K562 (cell line): ENCODE data around the gene TULP1. TPM values are rescaled to one million over a fixed set of nuclear protein-coding genes. Genes with fewer than 3 reads are reported as not detected.

Experiments used
- ATAC-seq: fragments of 200-7000 bp; cut with Tn5 transposase; 3 replicates; pipeline ENCODE4 v1.9.1; 2020; ENCODE audit warnings: moderate library complexity
- BruUV-seq: library from RNA; stranded (reverse); fragments of 400-500 nt; replicated peaks from 2 replicates; lab custom pipeline; 2021; lab: Mats Ljungman, UMichigan
- CTCF ChIA-PET: fragments of 300-600 bp; formaldehyde crosslinking; extraction: SDS; loops from one replicate; lab custom pipeline; 2021; ENCODE audit warnings: low intra/inter-chr PET ratio; lab: Yijun Ruan, JAX
- POLR2A ChIA-PET: fragments of 300-600, 350-650 bp; sonication (Branson Sonifier 250); formaldehyde crosslinking; extraction: SDS; loops from one replicate; lab custom pipeline; 2021; ENCODE audit warnings: antibody characterized with exemption, inconsistent platforms; lab: Yijun Ruan, JAX
- DNase-seq, 4 experiments: peaks; one replicate each; pipeline versions ENCODE4 v3.0.0 to v3.0.0-alpha.2; 2011 to 2018; ENCODE audit warnings: low spot score in 3 of 4, mixed read lengths in 3 of 4; ENCODE audit errors: extremely low read depth in 1 of 4
- FAIRE-seq: peaks from 2 replicates; lab custom pipeline; 2011; peaks lifted over from hg19 to GRCh38; lab: Jason Lieb, UNC
- H2AFZ ChIP-seq: 2 replicates; pipeline ENCODE4 v1.6.0; 2011; ENCODE audit warnings: low read depth, low read length, control low read depth, inconsistent platforms
- H3K27ac ChIP-seq: fragments of 200-600 bp; 3 replicates; pipeline ENCODE4 v1.8.0; 2011; ENCODE audit warnings: low read depth, mild to moderate bottlenecking, control low read depth, inconsistent platforms, low read length, moderate library complexity, mixed read lengths; ENCODE audit errors: extremely low read depth
- H3K27me3 ChIP-seq, 2 experiments: fragments of 300-600 bp in 1 of 2; 2 replicates in 1 of 2; 3 replicates in 1 of 2; pipeline versions ENCODE4 v1.6.0 to v1.8.0; 2011; ENCODE audit warnings: inconsistent platforms in 2 of 2, low read length in 2 of 2, mild to moderate bottlenecking in 1 of 2, mixed read lengths in 1 of 2, moderate library complexity in 1 of 2; ENCODE audit not compliant: control insufficient read depth in 2 of 2, insufficient read depth in 2 of 2
- H3K36me3 ChIP-seq: fragments of 300-600 bp; 3 replicates; pipeline ENCODE4 v1.8.0; 2011; ENCODE audit warnings: mild to moderate bottlenecking, low read length, inconsistent platforms; ENCODE audit not compliant: control insufficient read depth, insufficient read depth
- H3K4me1 ChIP-seq, 2 experiments: fragments of 200-600 bp in 1 of 2; replicated peaks in 1 of 2; 2 replicates in 1 of 2; 3 replicates in 1 of 2; pipeline versions ENCODE4 v1.5.1 to v1.8.0; 2011; ENCODE audit warnings: inconsistent platforms in 2 of 2, low read length in 2 of 2, mild to moderate bottlenecking in 1 of 2, mixed read lengths in 1 of 2, moderate library complexity in 1 of 2; ENCODE audit not compliant: control insufficient read depth in 2 of 2, insufficient read depth in 2 of 2
- H3K4me2 ChIP-seq: 2 replicates; pipeline ENCODE4 v1.6.1; 2011; ENCODE audit warnings: low read length, control low read depth, inconsistent platforms, mixed read lengths; ENCODE audit not compliant: insufficient read depth
- H3K4me3 ChIP-seq: fragments of 200-600 bp; sonication (generic), shearing (Covaris generic); 2 replicates; pipeline ENCODE4 v1.5.1; 2016; ENCODE audit warnings: control low read depth, inconsistent platforms
- H3K79me2 ChIP-seq: fragments of 200-600 bp; 3 replicates; pipeline ENCODE4 v1.8.0; 2011; ENCODE audit warnings: low read length, inconsistent platforms; ENCODE audit not compliant: control insufficient read depth, insufficient read depth
- H3K9ac ChIP-seq, 2 experiments: 2 replicates each; pipeline versions ENCODE4 v1.6.0 to v1.6.1; 2011; ENCODE audit warnings: low read depth in 2 of 2, low read length in 2 of 2, control low read depth in 1 of 2, inconsistent platforms in 1 of 2, mild to moderate bottlenecking in 1 of 2, mixed read lengths in 1 of 2; ENCODE audit not compliant: insufficient read depth in 1 of 2
- H3K9me1 ChIP-seq: one replicate; pipeline ENCODE4 v1.6.0; 2011; ENCODE audit warnings: inconsistent platforms, mild to moderate bottlenecking, low read length, moderate library complexity; ENCODE audit not compliant: control insufficient read depth, insufficient read depth
- H3K9me3 ChIP-seq: replicated peaks from 2 replicates; pipeline ENCODE4 v1.5.1; 2011; ENCODE audit warnings: low read depth, low read length, inconsistent platforms; ENCODE audit not compliant: control insufficient read depth, insufficient read depth
- H4K20me1 ChIP-seq: replicated peaks from 2 replicates; pipeline ENCODE4 v1.6.1; 2011; ENCODE audit warnings: low read length, inconsistent platforms, mixed read lengths; ENCODE audit not compliant: control insufficient read depth, insufficient read depth
- C11orf30 ChIP-seq: fragments of 450-650 bp; IDR thresholded peaks from 2 replicates; pipeline ENCODE4 v1.6.1; 2016; ENCODE audit warnings: low read depth, mild to moderate bottlenecking
- SETDB1 ChIP-seq: IDR thresholded peaks from one replicate; pipeline ENCODE4 v1.6.1; 2012; ENCODE audit warnings: low read length, control low read depth, inconsistent platforms
- whole genome bisulfite sequencing: fragments of 100-300 bp; shearing (Covaris generic); methylation state at CpG from one replicate; pipeline ENCODE4 v1.1.6; 2016; ENCODE audit warnings: low coverage, mixed read lengths; ENCODE audit not compliant: insufficient coverage; ENCODE audit errors: missing lambda C conversion rate; 5-methylcytosine and 5-hydroxymethylcytosine counted together
- in situ Hi-C: fragments of 300-500 bp; cut with MboI; formaldehyde crosslinking; loops from 4 replicates; pipeline ENCODE4 v1.15.0; 2018; ENCODE audit warnings: inconsistent platforms, mixed read lengths
- intact Hi-C: fragments of 100-400 bp; cut with micrococcal nuclease; formaldehyde crosslinking; loops from 2 replicates; pipeline ENCODE4 v1.14.2; 2022
- polyA plus RNA-seq, 8 experiments: library from polyadenylated mRNA; depleted of rRNA in 4 of 8; stranded (reverse) in 5 of 8; unstranded in 3 of 8; fragments of >200 nt; fragmentation: Nextera tagmentation in 2 of 8; fragmentation: Illumina TruSeq in 1 of 8; extraction: Ambion mirVana in 2 of 8; extraction: Trizol in 1 of 8; gene quantifications; 2 replicates each; pipeline versions ENCODE4 v1.2.1 to v1.2.3, GENCODE V29; 2011 to 2014; ENCODE audit warnings: inconsistent platforms in 1 of 8, missing spikeins in 1 of 8
- total RNA-seq, 7 experiments: library from RNA; depleted of rRNA in 6 of 7; stranded (reverse); fragments of >200 nt in 6 of 7; fragmentation: Illumina TruSeq in 2 of 7; extraction: Trizol in 2 of 7; gene quantifications; 2 replicates each; pipeline versions ENCODE4 v1.2.1 to v1.2.3, GENCODE V29; 2011 to 2021; ENCODE audit warnings: low replicate concordance in 1 of 7
- TF ChIP-seq, protein P1 (sequence below): sonication (generic); formaldehyde crosslinking; IDR thresholded peaks from 2 replicates; pipeline ENCODE4 v1.8.1; 2023; ENCODE audit warnings: missing genetic modification reagents, mild to moderate bottlenecking, borderline replicate concordance
- TF ChIP-seq, protein P2 (sequence below), 3 experiments: fragments of 200-800 bp in 1 of 3; sonication (Bioruptor generic) in 1 of 3; sonication (generic) in 1 of 3; formaldehyde crosslinking in 1 of 3; IDR thresholded peaks; 2 replicates each; pipeline versions ENCODE4 v1.6.1 to v1.8.0; 2016 to 2022; ENCODE audit warnings: mild to moderate bottlenecking in 2 of 3, missing compliant biosample characterization in 2 of 3, missing genetic modification characterization in 2 of 3, missing genetic modification reagents in 1 of 3

Gene TULP1
- total and polyA plus RNA-seq, 9 of the 15 experiments (the other 6 are each of a cell fraction or from before 2014, with no cell fraction given) = 0.06 to 0.17 (median 0.09) TPM; not detected in 6

DNA sequence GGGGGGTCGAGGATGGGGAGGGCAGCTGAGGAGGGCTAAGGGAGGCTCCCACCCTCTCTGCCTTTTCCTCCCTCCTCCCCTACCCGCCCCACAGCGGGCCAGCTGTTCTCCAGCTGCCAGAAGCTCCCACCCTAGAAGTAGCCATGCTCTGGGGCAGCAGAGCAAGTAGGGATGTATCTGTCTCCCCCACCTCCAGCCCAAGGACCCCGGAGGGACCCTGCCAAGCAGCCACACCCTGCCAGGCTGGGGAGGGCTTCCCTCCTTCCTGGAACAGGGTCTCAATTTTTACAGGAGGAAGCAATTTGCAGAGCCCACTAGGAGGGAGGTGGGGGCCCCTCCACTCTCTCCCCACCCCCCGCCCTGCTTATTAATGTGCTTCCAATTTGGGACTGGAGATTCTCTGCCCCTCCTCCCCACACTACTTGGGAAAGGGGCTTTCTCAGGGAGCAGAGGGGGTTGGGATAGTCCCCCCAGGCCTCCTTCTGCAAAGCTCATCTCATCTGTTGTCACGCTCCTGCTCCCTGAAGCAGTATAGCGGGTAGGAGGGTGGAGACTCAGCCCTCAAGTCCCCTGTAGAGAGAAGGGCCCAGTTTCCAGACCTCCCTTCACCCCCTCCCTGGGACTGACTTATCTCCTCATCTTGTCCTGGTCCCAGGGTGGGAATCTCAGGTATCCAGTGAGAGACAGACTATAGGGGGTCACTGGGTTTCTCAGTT is 20.3 kb downstream of the TULP1 start (continued):
- TF ChIP-seq, protein P1, sequence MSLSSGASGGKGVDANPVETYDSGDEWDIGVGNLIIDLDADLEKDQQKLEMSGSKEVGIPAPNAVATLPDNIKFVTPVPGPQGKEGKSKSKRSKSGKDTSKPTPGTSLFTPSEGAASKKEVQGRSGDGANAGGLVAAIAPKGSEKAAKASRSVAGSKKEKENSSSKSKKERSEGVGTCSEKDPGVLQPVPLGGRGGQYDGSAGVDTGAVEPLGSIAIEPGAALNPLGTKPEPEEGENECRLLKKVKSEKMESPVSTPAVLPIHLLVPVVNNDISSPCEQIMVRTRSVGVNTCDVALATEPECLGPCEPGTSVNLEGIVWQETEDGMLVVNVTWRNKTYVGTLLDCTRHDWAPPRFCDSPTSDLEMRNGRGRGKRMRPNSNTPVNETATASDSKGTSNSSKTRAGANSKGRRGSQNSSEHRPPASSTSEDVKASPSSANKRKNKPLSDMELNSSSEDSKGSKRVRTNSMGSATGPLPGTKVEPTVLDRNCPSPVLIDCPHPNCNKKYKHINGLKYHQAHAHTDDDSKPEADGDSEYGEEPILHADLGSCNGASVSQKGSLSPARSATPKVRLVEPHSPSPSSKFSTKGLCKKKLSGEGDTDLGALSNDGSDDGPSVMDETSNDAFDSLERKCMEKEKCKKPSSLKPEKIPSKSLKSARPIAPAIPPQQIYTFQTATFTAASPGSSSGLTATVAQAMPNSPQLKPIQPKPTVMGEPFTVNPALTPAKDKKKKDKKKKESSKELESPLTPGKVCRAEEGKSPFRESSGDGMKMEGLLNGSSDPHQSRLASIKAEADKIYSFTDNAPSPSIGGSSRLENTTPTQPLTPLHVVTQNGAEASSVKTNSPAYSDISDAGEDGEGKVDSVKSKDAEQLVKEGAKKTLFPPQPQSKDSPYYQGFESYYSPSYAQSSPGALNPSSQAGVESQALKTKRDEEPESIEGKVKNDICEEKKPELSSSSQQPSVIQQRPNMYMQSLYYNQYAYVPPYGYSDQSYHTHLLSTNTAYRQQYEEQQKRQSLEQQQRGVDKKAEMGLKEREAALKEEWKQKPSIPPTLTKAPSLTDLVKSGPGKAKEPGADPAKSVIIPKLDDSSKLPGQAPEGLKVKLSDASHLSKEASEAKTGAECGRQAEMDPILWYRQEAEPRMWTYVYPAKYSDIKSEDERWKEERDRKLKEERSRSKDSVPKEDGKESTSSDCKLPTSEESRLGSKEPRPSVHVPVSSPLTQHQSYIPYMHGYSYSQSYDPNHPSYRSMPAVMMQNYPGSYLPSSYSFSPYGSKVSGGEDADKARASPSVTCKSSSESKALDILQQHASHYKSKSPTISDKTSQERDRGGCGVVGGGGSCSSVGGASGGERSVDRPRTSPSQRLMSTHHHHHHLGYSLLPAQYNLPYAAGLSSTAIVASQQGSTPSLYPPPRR (CRISPR knock-in tag) = no peak
- no peak for TF ChIP-seq SETDB1

DNA sequence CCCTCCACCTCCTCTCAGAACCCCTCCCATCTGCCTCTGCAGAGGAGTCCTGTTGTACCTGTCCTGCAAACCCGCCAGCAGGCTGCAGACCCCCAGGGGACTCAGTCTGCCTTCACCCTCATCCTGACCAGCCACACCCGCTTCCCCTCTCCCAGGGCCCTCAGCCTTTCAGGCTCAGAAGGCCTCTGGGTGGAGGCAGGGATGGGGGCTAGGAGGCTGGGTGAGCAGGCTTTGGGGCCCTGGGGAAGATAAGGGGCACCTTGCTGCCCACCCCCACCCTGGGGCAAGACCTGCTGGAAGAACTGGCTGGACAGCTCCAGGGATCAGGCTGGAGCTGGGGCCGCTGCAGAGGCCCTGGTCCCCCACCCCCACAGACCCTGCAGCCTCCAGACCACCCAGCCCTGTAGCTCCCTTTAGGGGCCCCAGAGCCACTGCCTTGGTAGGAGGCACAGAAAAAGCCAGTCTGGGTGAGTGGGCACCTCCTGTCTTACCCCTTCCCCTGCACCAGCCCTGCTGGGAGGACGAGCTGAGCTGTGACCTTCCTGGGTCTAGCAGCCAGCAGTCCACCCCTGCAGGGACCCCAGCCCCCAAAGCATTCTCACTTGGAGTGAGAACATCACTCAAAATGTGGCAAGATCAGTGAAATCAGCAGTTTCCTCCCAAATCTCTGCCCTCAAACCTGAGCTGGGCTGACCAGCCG is 21.0 kb downstream of the TULP1 start:
- POLR2A ChIA-PET = interaction anchor here (0.8 to 5.6 kb wide), 3 partner anchors 12 to 23 kb away, joined by 3 to 52 read pairs (median 34); partner anchors contain the start of gene RPL10A
- TF ChIP-seq, protein P2, sequence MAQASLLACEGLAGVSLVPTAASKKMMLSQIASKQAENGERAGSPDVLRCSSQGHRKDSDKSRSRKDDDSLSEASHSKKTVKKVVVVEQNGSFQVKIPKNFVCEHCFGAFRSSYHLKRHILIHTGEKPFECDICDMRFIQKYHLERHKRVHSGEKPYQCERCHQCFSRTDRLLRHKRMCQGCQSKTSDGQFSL (CRISPR knock-in tag; IDR thresholded peaks at IDR 0.05) = 0 out of 2 replicates have a peak, but pooled peaks have one; percentile 36
- TF ChIP-seq, protein P2 (tag; IDR thresholded peaks at IDR 0.05) = no peak
- TF ChIP-seq C11orf30 = peak; percentile 21; the same call in 1 of the 2 replicates

More for the DNA sequence above, 21.0 kb downstream of the TULP1 start:
- no peaks in the 10 kb centered on the region for H3K27me3 ChIP-seq
- no peak overlapping the region for H3K27ac ChIP-seq
- no peaks in the 10 kb centered on the region for H3K9me3 ChIP-seq
- H3K4me2 ChIP-seq = no peak overlapping the region; the same call in 1 of the 2 replicates
- CTCF ChIA-PET = no interaction called here
- intact Hi-C loops = no loop called here
- in situ Hi-C loops = no loop called here
- H4K20me1 ChIP-seq = peaks cover 28% of the 10 kb centered on the region; the same call in 1 of the 2 replicates
- peaks cover 3% of the 10 kb centered on the region for H3K9me1 ChIP-seq
- no peak for ATAC-seq
- H3K9ac ChIP-seq = peak overlapping the region in 1 of 2 experiments; percentile 75; a peak in 2 of 4 replicates
- no peak for DNase-seq
- BruUV-seq = no TSS peak
- FAIRE-seq = no peak
- H2AFZ ChIP-seq = no peak overlapping the region
- H3K4me1 ChIP-seq = peaks cover 51 to 66% of the 10 kb centered on the region in 2 experiments
- WGBS = 41% methylated on average over 4 of the region's 5 CpGs
- no peaks in the 10 kb centered on the region for H3K36me3 ChIP-seq
- no peak overlapping the region for H3K4me3 ChIP-seq
- H3K79me2 ChIP-seq = peaks cover 32% of the 10 kb centered on the region; the same call in 2 of the 3 replicates
